Endothelial cell of umbilical vein (primary cell): ENCODE data around the gene ROBO2. TPM values are rescaled to one million over a fixed set of nuclear protein-coding genes. Genes with fewer than 3 reads are reported as not detected.

Experiments
- BruUV-seq: library from RNA; stranded (reverse); fragments of 400-500 nt; replicated peaks from 2 replicates; lab custom pipeline; 2021; lab: Mats Ljungman, UMichigan
- CTCF ChIA-PET: fragments of 300-600, 350-600 bp; sonication (Branson Sonifier 250); formaldehyde crosslinking; loops from one replicate; lab custom pipeline; 2021; ENCODE audit warnings: antibody characterized with exemption, inconsistent platforms; lab: Charles Lee
- POLR2A ChIA-PET: fragments of 300-600, 350-600 bp; sonication (Branson Sonifier 250); formaldehyde crosslinking; loops from one replicate; lab custom pipeline; 2021; ENCODE audit warnings: antibody characterized with exemption, inconsistent platforms; lab: Charles Lee
- DNase-seq: peaks from one replicate; pipeline ENCODE4 v3.0.0-alpha.2; 2011; ENCODE audit warnings: low read depth, low spot score
- FAIRE-seq: peaks from 2 replicates; lab custom pipeline; 2011; peaks lifted over from hg19 to GRCh38; lab: Jason Lieb, UNC
- H2AFZ ChIP-seq: 2 replicates; pipeline ENCODE4 v1.6.0; 2012; ENCODE audit warnings: low read depth, low read length, control low read depth, inconsistent platforms
- H3K27ac ChIP-seq: 2 replicates; pipeline ENCODE4 v1.5.1; 2011; ENCODE audit warnings: low read depth, mild to moderate bottlenecking, control low read depth, low read length, moderate library complexity; ENCODE audit not compliant: insufficient read depth
- H3K27me3 ChIP-seq, 2 experiments: 2 replicates each; pipeline versions ENCODE4 v1.6.0 to v1.6.1; 2011; ENCODE audit warnings: low read length in 2 of 2, mixed read lengths in 1 of 2; ENCODE audit not compliant: control insufficient read depth in 2 of 2, insufficient read depth in 2 of 2
- H3K36me3 ChIP-seq, 2 experiments: 2 replicates in 1 of 2; 3 replicates in 1 of 2; pipeline ENCODE4 v1.5.1; 2011; ENCODE audit warnings: low read length in 2 of 2, mild to moderate bottlenecking in 1 of 2, moderate library complexity in 1 of 2; ENCODE audit not compliant: control insufficient read depth in 2 of 2, insufficient read depth in 2 of 2; ENCODE audit errors: extremely low read depth in 1 of 2
- H3K4me1 ChIP-seq: 3 replicates; pipeline ENCODE4 v1.5.1; 2011; ENCODE audit warnings: mild to moderate bottlenecking, low read length; ENCODE audit not compliant: control insufficient read depth, insufficient read depth; ENCODE audit errors: extremely low read depth
- H3K4me2 ChIP-seq: 2 replicates; pipeline ENCODE4 v1.6.1; 2011; ENCODE audit warnings: low read length, control low read depth, mixed read lengths; ENCODE audit not compliant: insufficient read depth
- H3K4me3 ChIP-seq, 3 experiments: fragments of 200-600 bp in 1 of 3; sonication (generic), shearing (Covaris generic) in 1 of 3; replicated peaks in 1 of 3; 2 replicates each; pipeline ENCODE4 v1.5.1; 2011 to 2016; ENCODE audit warnings: control low read depth in 3 of 3, low read length in 3 of 3, mild to moderate bottlenecking in 2 of 3, inconsistent platforms in 1 of 3, low read depth in 1 of 3, moderate library complexity in 1 of 3; ENCODE audit not compliant: insufficient read depth in 1 of 3
- H3K79me2 ChIP-seq: 2 replicates; pipeline ENCODE4 v1.6.0; 2012; ENCODE audit warnings: low read length, inconsistent platforms; ENCODE audit not compliant: control insufficient read depth, insufficient read depth
- H3K9ac ChIP-seq: replicated peaks from 2 replicates; pipeline ENCODE3; 2011; ENCODE audit warnings: low read length, control low read depth; ENCODE audit not compliant: insufficient read depth; ENCODE audit errors: extremely low read depth
- H3K9me1 ChIP-seq: replicated peaks from 3 replicates; pipeline ENCODE4 v1.6.0; 2011; ENCODE audit warnings: mild to moderate bottlenecking, low read length; ENCODE audit not compliant: control insufficient read depth, insufficient read depth; ENCODE audit errors: extremely low read depth
- H3K9me3 ChIP-seq: replicated peaks from 2 replicates; pipeline ENCODE4 v1.5.1; 2012; ENCODE audit warnings: low read length, inconsistent platforms; ENCODE audit not compliant: control insufficient read depth, insufficient read depth
- H4K20me1 ChIP-seq: replicated peaks from 2 replicates; pipeline ENCODE3; 2011; ENCODE audit warnings: mild to moderate bottlenecking, low read length; ENCODE audit not compliant: control insufficient read depth, insufficient read depth; ENCODE audit errors: extremely low read depth
- CTCF ChIP-seq, 2 donors: IDR thresholded peaks; 1 replicate in 1 of 2; 2 replicates in 1 of 2; pipeline ENCODE4 v1.5.1; 2011; ENCODE audit warnings: low read length in 2 of 2, mild to moderate bottlenecking in 2 of 2, moderate library complexity in 2 of 2, control low read depth in 1 of 2, inconsistent platforms in 1 of 2, low read depth in 1 of 2; ENCODE audit not compliant: insufficient read depth in 1 of 2; ENCODE audit errors: extremely low read depth in 1 of 2
- EZH2 ChIP-seq: IDR thresholded peaks from 2 replicates; pipeline ENCODE4 v1.6.1; 2012; ENCODE audit warnings: borderline replicate concordance, low read depth, mild to moderate bottlenecking, moderate library complexity, low read length, inconsistent platforms; ENCODE audit not compliant: severe bottlenecking
- FOS ChIP-seq: IDR thresholded peaks from 2 replicates; pipeline ENCODE4 v1.6.1; 2011; ENCODE audit warnings: mild to moderate bottlenecking, low read length, moderate library complexity, borderline replicate concordance; ENCODE audit not compliant: insufficient read depth
- GATA2 ChIP-seq: IDR thresholded peaks from 2 replicates; pipeline ENCODE4 v1.7.0; 2011; ENCODE audit warnings: low read depth, mild to moderate bottlenecking, moderate library complexity, mixed read lengths, low read length; ENCODE audit not compliant: insufficient read length, insufficient read depth
- JUN ChIP-seq: IDR thresholded peaks from 2 replicates; pipeline ENCODE4 v1.6.1; 2011; ENCODE audit warnings: borderline replicate concordance, low read depth; ENCODE audit not compliant: insufficient read length, insufficient read depth
- MAX ChIP-seq: IDR thresholded peaks from 2 replicates; pipeline ENCODE4 v1.6.1; 2011; ENCODE audit not compliant: insufficient read depth, insufficient read length
- MYC ChIP-seq: IDR thresholded peaks from one replicate; pipeline ENCODE4 v1.6.1; 2011; ENCODE audit warnings: mild to moderate bottlenecking, low read depth, low read length
- POLR2A ChIP-seq: IDR thresholded peaks from 2 replicates; pipeline ENCODE4 v1.6.1; 2012; ENCODE audit warnings: low read depth, mild to moderate bottlenecking, control low read depth, low read length
- POLR2AphosphoS5 ChIP-seq: IDR thresholded peaks from 2 replicates; pipeline ENCODE4 v1.6.1; 2012; ENCODE audit warnings: low read depth, mild to moderate bottlenecking, control low read depth, low read length, moderate library complexity; ENCODE audit not compliant: insufficient read depth
- dilution Hi-C: fragments of 300-500 bp; cut with MboI; formaldehyde crosslinking; loops from one replicate; pipeline ENCODE4 v1.15.0; 2019; ENCODE audit warnings: low sequenced_read_pairs; ENCODE audit not compliant: extremely low pct_ligation_motif_present
- intact Hi-C: fragments of 100-400 bp; cut with micrococcal nuclease; formaldehyde crosslinking; loops from one replicate; pipeline ENCODE4 v1.10.0; 2022
- polyA plus RNA-seq, 4 experiments: library from polyadenylated mRNA; depleted of rRNA in 3 of 4; stranded (reverse) in 3 of 4; unstranded in 1 of 4; fragments of >200 nt; gene quantifications; 2 replicates each; pipeline versions ENCODE4 v1.2.1 to v1.2.3, GENCODE V29; 2011 to 2012; ENCODE audit warnings: missing spikeins in 1 of 4
- total RNA-seq: library from RNA; stranded (reverse); gene quantifications from 2 replicates; pipeline ENCODE4 v1.2.3, GENCODE V29; 2021

The ROBO2 gene
- total and polyA plus RNA-seq, 2 donors (not counting 3 experiments of a cell fraction or from before 2014, with no cell fraction given): not detected

GRCh38 chr3:76990606-76991005, 49.3 kb upstream of the ROBO2 start:
- no TSS peak for BruUV-seq
- Histone ChIP-seq H3K27ac (no peak overlapping the region), H3K36me3 (no peaks in the 10 kb centered on the region), H3K27me3 (no peaks in the 10 kb centered on the region), H3K4me2 (no peak overlapping the region), H3K9me3 (peaks cover 2% of the 10 kb centered on the region), H3K79me2 (no peaks in the 10 kb centered on the region), H3K4me3 (no peak overlapping the region), H3K4me1 (no peaks in the 10 kb centered on the region), H2AFZ (no peak overlapping the region), H3K9me1 (no peaks in the 10 kb centered on the region), H3K9ac (no peak overlapping the region), H4K20me1 (no peaks in the 10 kb centered on the region)
- DNase-seq (no peak), FAIRE-seq (no peak)
- intact Hi-C loops: no loop called here
- ChIA-PET POLR2A (no interaction called here), CTCF (no interaction called here)
- dilution Hi-C loops: no loop called here
- TF ChIP-seq JUN: no peak
- TF ChIP-seq FOS: no peak
- TF ChIP-seq POLR2A: no peak
- TF ChIP-seq MYC: no peak
- TF ChIP-seq POLR2AphosphoS5: no peak
- TF ChIP-seq EZH2: no peak
- no peak for TF ChIP-seq MAX
- TF ChIP-seq GATA2: no peak
- no peak for TF ChIP-seq CTCF (IDR thresholded peaks at IDR 0.05; ENCODE audit: extremely low read depth in 1 of 2, insufficient read depth in 1 of 2, low read depth in 1 of 2, low read length in 2 of 2)
